ENCODE data around the gene OPN1MW.
"Not testable (repeated sequence)": the region's sequence is repeated elsewhere in the genome, so short reads cannot be mapped to it uniquely, and the experiment has no call there.

DNA sequence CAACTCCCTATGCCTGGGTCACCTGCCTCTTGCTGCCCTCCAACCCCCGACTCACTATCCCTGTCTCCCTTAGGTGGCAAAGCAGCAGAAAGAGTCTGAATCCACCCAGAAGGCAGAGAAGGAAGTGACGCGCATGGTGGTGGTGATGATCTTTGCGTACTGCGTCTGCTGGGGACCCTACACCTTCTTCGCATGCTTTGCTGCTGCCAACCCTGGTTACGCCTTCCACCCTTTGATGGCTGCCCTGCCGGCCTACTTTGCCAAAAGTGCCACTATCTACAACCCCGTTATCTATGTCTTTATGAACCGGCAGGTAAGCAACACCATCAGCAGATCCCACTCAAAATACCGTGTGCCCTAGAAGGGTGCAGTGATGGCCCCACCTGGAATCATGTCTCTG is 26.2 kb upstream of the OPN1MW start:
- TF ChIP-seq, protein P1, sequence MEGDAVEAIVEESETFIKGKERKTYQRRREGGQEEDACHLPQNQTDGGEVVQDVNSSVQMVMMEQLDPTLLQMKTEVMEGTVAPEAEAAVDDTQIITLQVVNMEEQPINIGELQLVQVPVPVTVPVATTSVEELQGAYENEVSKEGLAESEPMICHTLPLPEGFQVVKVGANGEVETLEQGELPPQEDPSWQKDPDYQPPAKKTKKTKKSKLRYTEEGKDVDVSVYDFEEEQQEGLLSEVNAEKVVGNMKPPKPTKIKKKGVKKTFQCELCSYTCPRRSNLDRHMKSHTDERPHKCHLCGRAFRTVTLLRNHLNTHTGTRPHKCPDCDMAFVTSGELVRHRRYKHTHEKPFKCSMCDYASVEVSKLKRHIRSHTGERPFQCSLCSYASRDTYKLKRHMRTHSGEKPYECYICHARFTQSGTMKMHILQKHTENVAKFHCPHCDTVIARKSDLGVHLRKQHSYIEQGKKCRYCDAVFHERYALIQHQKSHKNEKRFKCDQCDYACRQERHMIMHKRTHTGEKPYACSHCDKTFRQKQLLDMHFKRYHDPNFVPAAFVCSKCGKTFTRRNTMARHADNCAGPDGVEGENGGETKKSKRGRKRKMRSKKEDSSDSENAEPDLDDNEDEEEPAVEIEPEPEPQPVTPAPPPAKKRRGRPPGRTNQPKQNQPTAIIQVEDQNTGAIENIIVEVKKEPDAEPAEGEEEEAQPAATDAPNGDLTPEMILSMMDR (IDR thresholded peaks at IDR 0.05), result not testable (repeated sequence)
- not testable (repeated sequence) for TF ChIP-seq POLR2A (IDR thresholded peaks at IDR 0.05)
